CD14-positive monocyte (primary cell): ENCODE results near the gene RNF151. TPM values are rescaled to one million over a fixed set of nuclear protein-coding genes. Genes with fewer than 3 reads are reported as not detected.

Experiments
- DNase-seq, 3 donors: peaks; one replicate each; pipeline ENCODE4 v3.0.0-alpha.2; 2011 to 2022
- H2AFZ ChIP-seq: 2 replicates; pipeline ENCODE4 v1.6.0; 2012; ENCODE audit warnings: mild to moderate bottlenecking, low read depth, low read length, inconsistent platforms; ENCODE audit not compliant: insufficient read depth, poor library complexity, severe bottlenecking
- H3K27ac ChIP-seq, 2 donors: 1 replicate in 1 of 2; 2 replicates in 1 of 2; pipeline ENCODE4 v1.5.1; 2012 to 2013; ENCODE audit warnings: low read length in 2 of 2, control low read depth in 1 of 2, inconsistent platforms in 1 of 2, low read depth in 1 of 2, mild to moderate bottlenecking in 1 of 2
- H3K27me3 ChIP-seq, 2 donors: one replicate each; pipeline versions ENCODE4 v1.6.0 to v1.6.1; 2011 to 2013; ENCODE audit warnings: low read length in 2 of 2; ENCODE audit not compliant: control insufficient read depth in 2 of 2, insufficient read depth in 2 of 2
- H3K36me3 ChIP-seq, 2 donors: replicated peaks in 1 of 2; 1 replicate in 1 of 2; 2 replicates in 1 of 2; pipeline versions ENCODE4 v1.5.1 to v1.6.1; 2012 to 2013; ENCODE audit warnings: low read length in 2 of 2, control low read depth in 1 of 2, inconsistent platforms in 1 of 2, mild to moderate bottlenecking in 1 of 2; ENCODE audit not compliant: insufficient read depth in 2 of 2, control insufficient read depth in 1 of 2
- H3K4me1 ChIP-seq, 2 donors: 1 replicate in 1 of 2; 2 replicates in 1 of 2; pipeline versions ENCODE4 v1.5.1 to v1.6.1; 2012 to 2013; ENCODE audit warnings: low read length in 2 of 2, control low read depth in 1 of 2, inconsistent platforms in 1 of 2, mild to moderate bottlenecking in 1 of 2, moderate library complexity in 1 of 2; ENCODE audit not compliant: insufficient read depth in 2 of 2, control insufficient read depth in 1 of 2
- H3K4me2 ChIP-seq: replicated peaks from 2 replicates; pipeline ENCODE3; 2012; ENCODE audit warnings: low read length, moderate library complexity, mild to moderate bottlenecking; ENCODE audit not compliant: poor library complexity, severe bottlenecking; ENCODE audit errors: extremely low read depth
- H3K4me3 ChIP-seq, 3 experiments: fragments of 200-600 bp in 1 of 3; sonication (generic) in 1 of 3; replicated peaks in 1 of 3; 1 replicate in 2 of 3; 2 replicates in 1 of 3; pipeline ENCODE4 v1.5.1; 2011 to 2013; ENCODE audit warnings: low read length in 3 of 3, mild to moderate bottlenecking in 3 of 3, control low read depth in 2 of 3, low read depth in 2 of 3, inconsistent platforms in 1 of 3, moderate library complexity in 1 of 3
- H3K79me2 ChIP-seq: 2 replicates; pipeline ENCODE4 v1.6.0; 2012; ENCODE audit warnings: mild to moderate bottlenecking, control low read depth, inconsistent platforms, low read length, moderate library complexity; ENCODE audit not compliant: insufficient read depth
- H3K9ac ChIP-seq: 2 replicates; pipeline ENCODE4 v1.6.0; 2017; ENCODE audit warnings: low read length, mild to moderate bottlenecking; ENCODE audit not compliant: insufficient read depth, poor library complexity, severe bottlenecking
- H3K9me3 ChIP-seq, 2 donors: replicated peaks in 1 of 2; 1 replicate in 1 of 2; 2 replicates in 1 of 2; pipeline versions ENCODE4 v1.5.1 to v1.6.1; 2012 to 2013; ENCODE audit warnings: low read length in 2 of 2, control low read depth in 1 of 2; ENCODE audit not compliant: control insufficient read depth in 1 of 2, insufficient read depth in 1 of 2
- H4K20me1 ChIP-seq: 2 replicates; pipeline ENCODE4 v1.6.0; 2012; ENCODE audit warnings: mild to moderate bottlenecking, low read length, control low read depth, moderate library complexity; ENCODE audit not compliant: insufficient read depth
- H3K27ac Mint-ChIP-seq, 7 donors: one replicate each; pipeline ENCODE4 v1.8.0; 2020; ENCODE audit warnings: mild to moderate bottlenecking in 7 of 7, mixed read lengths in 7 of 7, moderate library complexity in 6 of 7, inconsistent platforms in 2 of 7
- H3K27me3 Mint-ChIP-seq, 3 donors: one replicate each; pipeline ENCODE4 v1.8.0; 2021 to 2022; ENCODE audit warnings: low read depth in 3 of 3, mild to moderate bottlenecking in 3 of 3, mixed read lengths in 3 of 3, moderate library complexity in 3 of 3, inconsistent platforms in 1 of 3
- H3K36me3 Mint-ChIP-seq, 2 donors: one replicate each; pipeline ENCODE4 v1.8.0; 2020; ENCODE audit warnings: mixed read lengths in 2 of 2, inconsistent platforms in 1 of 2, mild to moderate bottlenecking in 1 of 2
- H3K4me1 Mint-ChIP-seq: one replicate; pipeline ENCODE4 v1.8.0; 2020; ENCODE audit warnings: mild to moderate bottlenecking, mixed read lengths
- H3K4me3 Mint-ChIP-seq, 2 donors: one replicate each; pipeline ENCODE4 v1.8.0; 2020; ENCODE audit warnings: mild to moderate bottlenecking in 2 of 2, mixed read lengths in 2 of 2, moderate library complexity in 1 of 2
- H3K9me3 Mint-ChIP-seq, 7 donors: one replicate each; pipeline ENCODE4 v1.8.0; 2020 to 2022; ENCODE audit warnings: mixed read lengths in 7 of 7, mild to moderate bottlenecking in 6 of 7, moderate library complexity in 6 of 7, inconsistent platforms in 2 of 7
- CTCF ChIP-seq: fragments of 200-600 bp; IDR thresholded peaks from one replicate; pipeline ENCODE4 v1.8.0; 2022; ENCODE audit warnings: antibody characterized with exemption, mild to moderate bottlenecking
- WGBS: methylation state at CpG from one replicate; pipeline ENCODE4 v1.1.5; 2013; ENCODE audit warnings: missing lambda C conversion rate; ENCODE audit not compliant: insufficient coverage; 5-methylcytosine and 5-hydroxymethylcytosine counted together
- intact Hi-C, 2 donors: fragments of 100-400 bp; cut with micrococcal nuclease; formaldehyde crosslinking; loops; one replicate each; pipeline versions ENCODE4 v1.15.0 to v1.15.1; 2023
- polyA plus RNA-seq, 3 donors: library from polyadenylated mRNA; depleted of rRNA in 1 of 3; unstranded in 2 of 3; stranded (reverse) in 1 of 3; fragments of 300-500 nt in 2 of 3; fragments of >200 nt in 1 of 3; fragmentation: Illumina TruSeq in 2 of 3; gene quantifications; 1 replicate in 2 of 3; 2 replicates in 1 of 3; pipeline ENCODE4 v1.2.3, GENCODE V29; 2012 to 2021

Gene RNF151
- polyA plus RNA-seq, 3 donors = not detected

GRCh38 chr16:1959269-1960039, 7.2 kb upstream of the RNF151 start, which contains the start of gene NDUFB10:
TSS of gene NDUFB10 (plus strand) at chr16:1959538. CDS start at chr16:1959625, 87 bp downstream.
- Mint-ChIP-seq H3K36me3 (peaks cover 24 to 30% of the 10 kb centered on the region in 2 donors), H3K4me3 (peak within 1 kb of the TSS; percentile 88 to 91), H3K4me1 (peaks cover 38% of the 10 kb centered on the region), H3K9me3 (peaks cover 0 to 8% (median 0%) of the 10 kb centered on the region in 7 donors), H3K27me3 (peaks cover 8 to 37% (median 24%) of the 10 kb centered on the region in 3 donors), H3K27ac (peak within 1 kb of the TSS; percentile 76 to 90 (median 80))
- no peaks in the 10 kb centered on the region for H3K27me3 ChIP-seq
- H3K9ac ChIP-seq = peak within 1 kb of the TSS; percentile 92
- H2AFZ ChIP-seq = peak within 1 kb of the TSS; percentile 95
- H3K4me1 ChIP-seq = peaks cover 30 to 43% of the 10 kb centered on the region in 2 donors
- peak; percentile 67 for TF ChIP-seq CTCF
- H3K4me2 ChIP-seq = peak within 1 kb of the TSS; percentile 82
- WGBS = under 1% methylated on average over 76 of the region's 79 CpGs
- H4K20me1 ChIP-seq = peaks cover 35% of the 10 kb centered on the region
- peaks cover 38% of the 10 kb centered on the region for H3K79me2 ChIP-seq
- peak within 1 kb of the TSS; percentile 93 to 96 (median 93) for H3K4me3 ChIP-seq
- intact Hi-C loops = no loop called here
- H3K36me3 ChIP-seq = peaks cover 21% of the 10 kb centered on the region in 2 donors
- H3K9me3 ChIP-seq = no peaks in the 10 kb centered on the region
- H3K27ac ChIP-seq = peak within 1 kb of the TSS; percentile 20 to 83
- peak; percentile 87 to 93 (median 89) for DNase-seq

GRCh38 chr16:1960665-1961630, 5.7 kb upstream of the RNF151 start:
- H3K79me2 ChIP-seq = peaks cover 51% of the 10 kb centered on the region
- H3K27me3 ChIP-seq = no peaks in the 10 kb centered on the region
- H2AFZ ChIP-seq = no peak overlapping the region
- peak overlapping the region in 1 of 2 donors; percentile 20 for H3K27ac ChIP-seq
- peak overlapping the region; percentile 82 for H3K4me2 ChIP-seq
- WGBS = 62% methylated on average over 16 of the region's 20 CpGs
- H3K4me1 Mint-ChIP-seq = peaks cover 45% of the 10 kb centered on the region
- peak overlapping the region in 1 of 3 experiments; percentile 93 for H3K4me3 ChIP-seq
- peak overlapping the region; percentile 88 to 91 for H3K4me3 Mint-ChIP-seq
- peak overlapping the region in 6 of 7 donors; percentile 32 to 80 (median 67) for H3K27ac Mint-ChIP-seq
- intact Hi-C loops = no loop called here
- peaks cover 6 to 26% (median 22%) of the 10 kb centered on the region in 3 donors for H3K27me3 Mint-ChIP-seq
- no peaks in the 10 kb centered on the region for H3K9me3 ChIP-seq
- H3K9me3 Mint-ChIP-seq = peaks cover 0 to 8% (median 0%) of the 10 kb centered on the region in 7 donors
- H4K20me1 ChIP-seq = peaks cover 35% of the 10 kb centered on the region
- H3K36me3 Mint-ChIP-seq = peaks cover 24 to 30% of the 10 kb centered on the region in 2 donors
- DNase-seq = no peak
- H3K4me1 ChIP-seq = peaks cover 38 to 52% of the 10 kb centered on the region in 2 donors
- no peak for TF ChIP-seq CTCF
- no peak overlapping the region for H3K9ac ChIP-seq
- peaks cover 21% of the 10 kb centered on the region in 2 donors for H3K36me3 ChIP-seq
